SU-DHL-6 (cell line): ENCODE data around the gene RNF32.

Source experiments
- H2AFZ ChIP-seq: fragments of 200-600 bp; sonication (generic); 2 replicates; pipeline ENCODE4 v1.6.1; 2014; ENCODE audit warnings: low read depth, mild to moderate bottlenecking, moderate library complexity, mixed read lengths, antibody characterized with exemption, low read length; ENCODE audit not compliant: severe bottlenecking
- H3F3A ChIP-seq: fragments of 200-600 bp; shearing (Covaris generic); 2 replicates; pipeline ENCODE4 v1.6.0; 2016; ENCODE audit warnings: antibody characterized with exemption, mild to moderate bottlenecking; ENCODE audit not compliant: insufficient read depth
- H3K27ac ChIP-seq: fragments of 200-600 bp; sonication (generic); 2 replicates; pipeline ENCODE4 v1.5.1; 2016; ENCODE audit warnings: low read depth, mild to moderate bottlenecking, low read length, moderate library complexity, mixed read lengths
- H3K27me3 ChIP-seq: fragments of 200-600 bp; sonication (generic), shearing (Covaris generic); 2 replicates; pipeline ENCODE4 v1.6.0; 2014; ENCODE audit warnings: mild to moderate bottlenecking, low read length
- H3K36me3 ChIP-seq: fragments of 200-600 bp; sonication (generic); 2 replicates; pipeline ENCODE4 v1.6.1; 2014; ENCODE audit warnings: mild to moderate bottlenecking, low read length, mixed read lengths
- H3K4me2 ChIP-seq: fragments of 300-600, 200-600 bp; shearing (Covaris generic), sonication (generic); 2 replicates; pipeline ENCODE4 v1.6.0; 2014; ENCODE audit warnings: low read length, low read depth, mild to moderate bottlenecking; ENCODE audit not compliant: poor library complexity, severe bottlenecking
- H3K4me3 ChIP-seq: fragments of 200-600 bp; sonication (generic); 2 replicates; pipeline ENCODE4 v1.5.1; 2014; ENCODE audit warnings: antibody characterized with exemption, low read length, mild to moderate bottlenecking, mixed read lengths; ENCODE audit not compliant: insufficient read depth, poor library complexity, severe bottlenecking
- H3K79me2 ChIP-seq: fragments of 200-600 bp; sonication (generic); 2 replicates; pipeline ENCODE4 v1.6.1; 2014; ENCODE audit warnings: mild to moderate bottlenecking, low read length, moderate library complexity; ENCODE audit not compliant: insufficient read depth
- H3K9ac ChIP-seq: fragments of 200-600 bp; sonication (generic); 2 replicates; pipeline ENCODE4 v1.7.0; 2014; ENCODE audit warnings: mild to moderate bottlenecking, low read length
- H3K9me2 ChIP-seq: fragments of 200-600 bp; sonication (generic); replicated peaks from 2 replicates; pipeline ENCODE4 v1.6.1; 2014; ENCODE audit warnings: low read length; ENCODE audit not compliant: insufficient read depth
- H3K9me3 ChIP-seq: fragments of 200-600 bp; sonication (generic); 2 replicates; pipeline ENCODE4 v1.6.1; 2014; ENCODE audit warnings: low read length, mixed read lengths; ENCODE audit not compliant: insufficient read depth
- H4K20me1 ChIP-seq: fragments of 200-600 bp; sonication (generic); 2 replicates; pipeline ENCODE4 v1.6.1; 2014; ENCODE audit warnings: low read depth, mild to moderate bottlenecking, antibody characterized with exemption, low read length, moderate library complexity, mixed read lengths
- CTCF ChIP-seq: fragments of 200-600 bp; sonication (generic); IDR thresholded peaks from one replicate; pipeline ENCODE4 v1.5.1; 2017; ENCODE audit warnings: antibody characterized with exemption, mild to moderate bottlenecking, low read length, moderate library complexity; ENCODE audit not compliant: insufficient read depth, poor library complexity, severe bottlenecking
- EZH2phosphoT487 ChIP-seq: fragments of 200-600 bp; sonication (generic), shearing (Covaris generic); conservative IDR thresholded peaks from 2 replicates; pipeline ENCODE4 v1.6.1; 2018; ENCODE audit warnings: mild to moderate bottlenecking, antibody characterized with exemption, low read length, moderate library complexity, mixed read lengths

The RNF32 gene

DNA sequence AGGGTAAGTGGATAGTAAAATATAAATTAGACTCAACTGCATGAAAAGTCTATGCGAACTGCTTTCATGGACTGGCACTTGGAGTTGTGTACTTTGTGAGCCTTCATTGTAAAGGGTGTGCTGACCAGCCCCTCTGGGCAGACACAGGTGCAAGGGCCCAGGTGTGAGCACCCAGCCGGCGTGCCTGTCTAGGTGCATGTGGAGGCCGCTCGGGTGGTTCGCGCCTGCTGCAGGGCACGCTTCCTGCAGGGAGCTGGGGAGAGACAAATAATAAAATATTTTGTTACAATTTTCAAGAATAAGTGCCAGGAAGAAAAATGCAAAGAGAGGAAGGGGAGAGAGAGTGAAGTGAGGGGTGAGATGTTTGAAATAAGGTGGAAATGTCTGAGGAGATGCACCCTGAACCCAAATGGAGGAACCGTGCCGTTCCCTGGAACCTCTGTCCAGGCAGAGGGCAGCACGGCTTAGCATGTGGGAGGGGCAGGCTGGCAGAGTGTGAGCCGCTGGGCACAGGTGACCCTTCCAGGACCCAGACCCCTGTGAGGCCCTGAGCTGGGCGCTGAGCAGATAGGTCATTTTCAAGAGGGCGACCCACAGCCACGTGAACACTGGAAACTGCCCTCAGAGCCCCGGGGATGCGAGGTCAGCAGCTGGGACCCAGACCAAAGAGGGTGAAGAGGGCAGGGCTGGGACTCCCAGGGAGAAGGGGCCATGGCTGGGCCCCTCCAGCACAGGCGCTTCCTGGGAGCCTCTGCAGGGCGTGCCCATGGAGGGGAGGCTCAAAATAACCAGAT lies 28.7 kb downstream of the RNF32 start:
- no peak overlapping the region for H2AFZ ChIP-seq
- H3K9me3 ChIP-seq: no peaks in the 10 kb centered on the region
- H3K79me2 ChIP-seq: no peaks in the 10 kb centered on the region
- H3K9ac ChIP-seq: no peak overlapping the region
- no peak overlapping the region for H3K27ac ChIP-seq
- H3K36me3 ChIP-seq: no peaks in the 10 kb centered on the region
- no peaks in the 10 kb centered on the region for H3K27me3 ChIP-seq
- H3K4me3 ChIP-seq: no peak overlapping the region
- no peak for TF ChIP-seq EZH2phosphoT487
- no peak for TF ChIP-seq CTCF
- H3K9me2 ChIP-seq: no peaks in the 10 kb centered on the region
- no peak overlapping the region for H3K4me2 ChIP-seq
- H3F3A ChIP-seq: no peaks in the 10 kb centered on the region
- no peaks in the 10 kb centered on the region for H4K20me1 ChIP-seq

DNA sequence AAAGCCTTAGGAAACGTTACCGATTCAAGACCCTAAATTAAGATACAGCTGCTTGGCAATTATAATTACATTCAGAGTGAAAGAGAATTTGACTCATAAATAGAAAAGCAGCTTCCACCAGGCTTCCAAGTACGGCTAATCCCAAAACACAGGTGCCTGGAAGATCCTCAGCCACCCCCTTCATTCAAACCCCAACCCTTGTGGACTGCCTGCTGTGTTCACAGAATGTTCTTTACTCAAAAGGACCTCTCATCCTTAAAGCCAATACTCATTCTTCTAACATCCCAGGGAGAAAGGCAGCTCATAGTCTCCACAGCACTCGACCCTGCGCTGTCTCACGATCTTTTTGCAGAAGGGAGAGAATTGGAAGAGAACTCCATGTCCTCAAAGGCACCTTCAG lies 32.9 kb downstream of the RNF32 start:
- H3K27me3 ChIP-seq: no peaks in the 10 kb centered on the region
- H3F3A ChIP-seq: no peaks in the 10 kb centered on the region
- H4K20me1 ChIP-seq: no peaks in the 10 kb centered on the region
- no peak overlapping the region for H3K9ac ChIP-seq
- H3K9me2 ChIP-seq: no peaks in the 10 kb centered on the region
- no peak for TF ChIP-seq CTCF
- TF ChIP-seq EZH2phosphoT487: no peak
- H3K36me3 ChIP-seq: no peaks in the 10 kb centered on the region
- no peak overlapping the region for H3K4me3 ChIP-seq
- no peaks in the 10 kb centered on the region for H3K9me3 ChIP-seq
- no peak overlapping the region for H3K27ac ChIP-seq
- H3K79me2 ChIP-seq: no peaks in the 10 kb centered on the region
- no peak overlapping the region for H3K4me2 ChIP-seq
- H2AFZ ChIP-seq: no peak overlapping the region

GRCh38 chr7:156673902-156674301 lies 33.3 kb downstream of the RNF32 start:
- H3K36me3 ChIP-seq: no peaks in the 10 kb centered on the region
- no peak for TF ChIP-seq EZH2phosphoT487
- no peak for TF ChIP-seq CTCF
- no peaks in the 10 kb centered on the region for H3F3A ChIP-seq

More at GRCh38 chr7:156673902-156674301, 33.3 kb downstream of the RNF32 start:
- Histone ChIP-seq H3K9me2 (no peaks in the 10 kb centered on the region), H3K9me3 (no peaks in the 10 kb centered on the region), H4K20me1 (no peaks in the 10 kb centered on the region), H3K4me3 (no peak overlapping the region), H3K9ac (no peak overlapping the region), H3K27me3 (no peaks in the 10 kb centered on the region), H3K27ac (no peak overlapping the region), H3K4me2 (no peak overlapping the region), H2AFZ (no peak overlapping the region), H3K79me2 (no peaks in the 10 kb centered on the region)
